CD14-positive monocyte (primary cell): ENCODE data around the gene MARK4. TPM values are rescaled to one million over a fixed set of nuclear protein-coding genes. Genes with fewer than 3 reads are reported as not detected.

Experiments used
- DNase-seq, 3 donors: peaks; one replicate each; pipeline ENCODE4 v3.0.0-alpha.2; 2011 to 2022
- H2AFZ ChIP-seq: 2 replicates; pipeline ENCODE4 v1.6.0; 2012; ENCODE audit warnings: mild to moderate bottlenecking, low read depth, low read length, inconsistent platforms; ENCODE audit not compliant: insufficient read depth, poor library complexity, severe bottlenecking
- H3K27ac ChIP-seq, 2 donors: 1 replicate in 1 of 2; 2 replicates in 1 of 2; pipeline ENCODE4 v1.5.1; 2012 to 2013; ENCODE audit warnings: low read length in 2 of 2, control low read depth in 1 of 2, inconsistent platforms in 1 of 2, low read depth in 1 of 2, mild to moderate bottlenecking in 1 of 2
- H3K27me3 ChIP-seq, 2 donors: one replicate each; pipeline versions ENCODE4 v1.6.0 to v1.6.1; 2011 to 2013; ENCODE audit warnings: low read length in 2 of 2; ENCODE audit not compliant: control insufficient read depth in 2 of 2, insufficient read depth in 2 of 2
- H3K36me3 ChIP-seq, 2 donors: replicated peaks in 1 of 2; 1 replicate in 1 of 2; 2 replicates in 1 of 2; pipeline versions ENCODE4 v1.5.1 to v1.6.1; 2012 to 2013; ENCODE audit warnings: low read length in 2 of 2, control low read depth in 1 of 2, inconsistent platforms in 1 of 2, mild to moderate bottlenecking in 1 of 2; ENCODE audit not compliant: insufficient read depth in 2 of 2, control insufficient read depth in 1 of 2
- H3K4me1 ChIP-seq, 2 donors: 1 replicate in 1 of 2; 2 replicates in 1 of 2; pipeline versions ENCODE4 v1.5.1 to v1.6.1; 2012 to 2013; ENCODE audit warnings: low read length in 2 of 2, control low read depth in 1 of 2, inconsistent platforms in 1 of 2, mild to moderate bottlenecking in 1 of 2, moderate library complexity in 1 of 2; ENCODE audit not compliant: insufficient read depth in 2 of 2, control insufficient read depth in 1 of 2
- H3K4me2 ChIP-seq: replicated peaks from 2 replicates; pipeline ENCODE3; 2012; ENCODE audit warnings: low read length, moderate library complexity, mild to moderate bottlenecking; ENCODE audit not compliant: poor library complexity, severe bottlenecking; ENCODE audit errors: extremely low read depth
- H3K4me3 ChIP-seq, 3 experiments: fragments of 200-600 bp in 1 of 3; sonication (generic) in 1 of 3; replicated peaks in 1 of 3; 1 replicate in 2 of 3; 2 replicates in 1 of 3; pipeline ENCODE4 v1.5.1; 2011 to 2013; ENCODE audit warnings: low read length in 3 of 3, mild to moderate bottlenecking in 3 of 3, control low read depth in 2 of 3, low read depth in 2 of 3, inconsistent platforms in 1 of 3, moderate library complexity in 1 of 3
- H3K79me2 ChIP-seq: 2 replicates; pipeline ENCODE4 v1.6.0; 2012; ENCODE audit warnings: mild to moderate bottlenecking, control low read depth, inconsistent platforms, low read length, moderate library complexity; ENCODE audit not compliant: insufficient read depth
- H3K9ac ChIP-seq: 2 replicates; pipeline ENCODE4 v1.6.0; 2017; ENCODE audit warnings: low read length, mild to moderate bottlenecking; ENCODE audit not compliant: insufficient read depth, poor library complexity, severe bottlenecking
- H3K9me3 ChIP-seq, 2 donors: replicated peaks in 1 of 2; 1 replicate in 1 of 2; 2 replicates in 1 of 2; pipeline versions ENCODE4 v1.5.1 to v1.6.1; 2012 to 2013; ENCODE audit warnings: low read length in 2 of 2, control low read depth in 1 of 2; ENCODE audit not compliant: control insufficient read depth in 1 of 2, insufficient read depth in 1 of 2
- H4K20me1 ChIP-seq: 2 replicates; pipeline ENCODE4 v1.6.0; 2012; ENCODE audit warnings: mild to moderate bottlenecking, low read length, control low read depth, moderate library complexity; ENCODE audit not compliant: insufficient read depth
- H3K27ac Mint-ChIP-seq, 7 donors: one replicate each; pipeline ENCODE4 v1.8.0; 2020; ENCODE audit warnings: mild to moderate bottlenecking in 7 of 7, mixed read lengths in 7 of 7, moderate library complexity in 6 of 7, inconsistent platforms in 2 of 7
- H3K27me3 Mint-ChIP-seq, 3 donors: one replicate each; pipeline ENCODE4 v1.8.0; 2021 to 2022; ENCODE audit warnings: low read depth in 3 of 3, mild to moderate bottlenecking in 3 of 3, mixed read lengths in 3 of 3, moderate library complexity in 3 of 3, inconsistent platforms in 1 of 3
- H3K36me3 Mint-ChIP-seq, 2 donors: one replicate each; pipeline ENCODE4 v1.8.0; 2020; ENCODE audit warnings: mixed read lengths in 2 of 2, inconsistent platforms in 1 of 2, mild to moderate bottlenecking in 1 of 2
- H3K4me1 Mint-ChIP-seq: one replicate; pipeline ENCODE4 v1.8.0; 2020; ENCODE audit warnings: mild to moderate bottlenecking, mixed read lengths
- H3K4me3 Mint-ChIP-seq, 2 donors: one replicate each; pipeline ENCODE4 v1.8.0; 2020; ENCODE audit warnings: mild to moderate bottlenecking in 2 of 2, mixed read lengths in 2 of 2, moderate library complexity in 1 of 2
- H3K9me3 Mint-ChIP-seq, 7 donors: one replicate each; pipeline ENCODE4 v1.8.0; 2020 to 2022; ENCODE audit warnings: mixed read lengths in 7 of 7, mild to moderate bottlenecking in 6 of 7, moderate library complexity in 6 of 7, inconsistent platforms in 2 of 7
- CTCF ChIP-seq: fragments of 200-600 bp; IDR thresholded peaks from one replicate; pipeline ENCODE4 v1.8.0; 2022; ENCODE audit warnings: antibody characterized with exemption, mild to moderate bottlenecking
- WGBS: methylation state at CpG from one replicate; pipeline ENCODE4 v1.1.5; 2013; ENCODE audit warnings: missing lambda C conversion rate; ENCODE audit not compliant: insufficient coverage; 5-methylcytosine and 5-hydroxymethylcytosine counted together
- intact Hi-C, 2 donors: fragments of 100-400 bp; cut with micrococcal nuclease; formaldehyde crosslinking; loops; one replicate each; pipeline versions ENCODE4 v1.15.0 to v1.15.1; 2023
- polyA plus RNA-seq, 3 donors: library from polyadenylated mRNA; depleted of rRNA in 1 of 3; unstranded in 2 of 3; stranded (reverse) in 1 of 3; fragments of 300-500 nt in 2 of 3; fragments of >200 nt in 1 of 3; fragmentation: Illumina TruSeq in 2 of 3; gene quantifications; 1 replicate in 2 of 3; 2 replicates in 1 of 3; pipeline ENCODE4 v1.2.3, GENCODE V29; 2012 to 2021

Gene MARK4
- polyA plus RNA-seq, 3 donors = 0.59 to 18.4 (median 0.69) TPM

GRCh38 chr19:45340232-45340898, 89.3 kb downstream of the MARK4 start, which contains the start of gene KLC3:
Gene KLC3 (plus strand): TSS chr19:45340750. CDS start chr19:45345542, 4,792 bp downstream.
- Mint-ChIP-seq H3K36me3 (peaks cover 0 to 3% of the 10 kb centered on the region in 2 donors), H3K27me3 (peaks cover 16 to 24% (median 16%) of the 10 kb centered on the region in 3 donors), H3K4me1 (peaks cover 4% of the 10 kb centered on the region), H3K9me3 (peaks cover 0 to 4% (median 0%) of the 10 kb centered on the region in 7 donors), H3K4me3 (peak within 1 kb of the TSS in 1 of 2 donors; percentile 80), H3K27ac (peak within 1 kb of the TSS in 1 of 7 donors; percentile 61)
- peak within 1 kb of the TSS; percentile 27 for H3K9ac ChIP-seq
- no peak within 1 kb of the TSS for H3K27ac ChIP-seq
- no peaks in the 10 kb centered on the region for H3K79me2 ChIP-seq
- no peak for DNase-seq
- intact Hi-C loops = loop anchor here in 1 of 2 donors (10.0 kb wide), 1 partner anchor 196 kb away; no protein-coding TSS in a partner anchor
- H3K4me2 ChIP-seq = peak within 1 kb of the TSS; percentile 41
- H3K4me3 ChIP-seq = no peak within 1 kb of the TSS
- no peak for TF ChIP-seq CTCF
- H3K27me3 ChIP-seq = peaks cover 4 to 34% of the 10 kb centered on the region in 2 donors
- 2% methylated on average over 44 of the region's 50 CpGs for WGBS
- H3K9me3 ChIP-seq = no peaks in the 10 kb centered on the region
- H3K36me3 ChIP-seq = no peaks in the 10 kb centered on the region
- peaks cover 4 to 11% of the 10 kb centered on the region in 2 donors for H3K4me1 ChIP-seq
- no peak within 1 kb of the TSS for H2AFZ ChIP-seq
- H4K20me1 ChIP-seq = no peaks in the 10 kb centered on the region

DNA sequence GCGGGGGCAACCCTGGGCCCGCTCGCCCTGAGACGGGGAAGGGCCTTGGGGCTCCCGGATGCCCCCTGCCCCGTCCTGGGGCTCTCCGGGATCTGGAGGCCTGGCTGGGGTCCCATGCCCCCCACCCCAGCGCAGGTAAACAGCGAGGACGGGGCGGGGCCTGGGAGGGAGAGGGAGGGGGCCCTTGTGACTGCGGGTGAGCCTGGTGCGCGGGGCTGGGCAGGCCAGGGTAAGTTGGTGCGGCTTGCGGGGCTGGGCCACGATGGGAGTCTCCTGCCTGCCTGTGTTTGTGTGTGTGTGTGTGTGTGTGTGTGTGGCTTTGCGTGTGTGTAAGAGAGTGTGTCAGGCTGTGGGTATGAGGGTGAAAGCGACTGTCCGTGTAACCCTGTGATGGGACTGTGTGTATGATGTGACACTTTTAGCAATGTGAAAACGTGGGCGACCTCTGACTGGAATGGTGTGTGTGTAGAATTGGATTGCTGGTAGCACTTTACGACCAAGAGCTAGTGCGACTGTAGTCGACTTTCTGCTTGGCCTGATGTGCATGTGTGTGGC, 89.9 kb downstream of the MARK4 start:
- H3K4me1 Mint-ChIP-seq = peaks cover 4% of the 10 kb centered on the region
- peaks cover 18 to 28% (median 19%) of the 10 kb centered on the region in 3 donors for H3K27me3 Mint-ChIP-seq
- H3K36me3 Mint-ChIP-seq = peaks cover 0 to 3% of the 10 kb centered on the region in 2 donors
- intact Hi-C loops = loop anchor here in 1 of 2 donors (10.0 kb wide), 1 partner anchor 196 kb away; no protein-coding TSS in a partner anchor
- Histone ChIP-seq H3K9me3 (no peaks in the 10 kb centered on the region), H3K4me1 (peaks cover 4 to 11% of the 10 kb centered on the region in 2 donors), H3K4me3 (no peak overlapping the region), H4K20me1 (no peaks in the 10 kb centered on the region), H3K79me2 (no peaks in the 10 kb centered on the region), H3K27me3 (peaks cover 4 to 34% of the 10 kb centered on the region in 2 donors), H3K9ac (peak overlapping the region; percentile 27), H3K27ac (no peak overlapping the region), H2AFZ (no peak overlapping the region), H3K4me2 (peak overlapping the region; percentile 41), H3K36me3 (no peaks in the 10 kb centered on the region)
- no peak overlapping the region for H3K4me3 Mint-ChIP-seq
- no peak for TF ChIP-seq CTCF
- no peak for DNase-seq
- H3K9me3 Mint-ChIP-seq = peaks cover 0 to 4% (median 0%) of the 10 kb centered on the region in 7 donors
- 16% methylated on average over 23 of the region's 25 CpGs for WGBS
- H3K27ac Mint-ChIP-seq = no peak overlapping the region
